Measurements from ENCODE around the gene MYDGF. TPM values are rescaled to one million over a fixed set of nuclear protein-coding genes. Genes with fewer than 3 reads are reported as not detected.

The MYDGF gene
- total and polyA plus RNA-seq, 2 of the 13 experiments (the other 11 are each of a cell fraction or from before 2014, with no cell fraction given) = 116 to 198 TPM

DNA sequence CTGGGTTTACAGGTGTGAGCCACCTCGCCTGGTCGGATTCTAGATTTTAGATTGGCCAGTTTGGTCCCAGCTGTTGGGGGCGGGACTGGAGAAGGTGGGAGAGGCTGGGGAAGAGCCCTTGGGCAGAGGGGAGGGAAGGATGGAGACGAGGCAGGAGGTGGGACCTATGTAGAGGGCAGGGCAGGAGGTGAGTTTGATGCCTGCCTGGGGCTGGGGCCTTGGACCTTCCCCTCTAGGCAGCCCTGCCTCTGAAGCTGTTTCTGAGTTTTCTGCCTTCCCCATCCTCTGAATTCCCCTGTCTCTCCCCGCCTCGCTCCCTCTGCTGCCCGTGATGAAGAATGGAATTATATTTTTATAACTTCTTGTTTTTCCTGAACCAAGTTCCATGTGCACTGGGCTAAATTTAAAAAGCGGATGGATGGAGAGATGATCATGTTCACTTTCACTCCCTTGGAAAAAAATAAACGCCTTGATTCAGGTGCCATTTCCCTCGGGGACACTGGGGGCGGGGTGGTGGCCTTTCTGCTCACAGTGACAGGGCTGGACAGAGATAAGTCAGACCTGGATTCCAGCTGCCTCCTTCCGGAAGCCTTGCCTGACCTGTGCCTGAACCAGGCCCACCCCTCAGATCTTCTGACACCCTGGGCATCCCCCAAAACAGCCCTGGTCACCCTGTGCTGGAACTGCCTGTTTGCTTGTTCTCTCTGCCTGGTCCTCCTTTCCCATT, 47.3 kb downstream of the MYDGF start:
- FAIRE-seq (peak; percentile 30), DNase-seq (ENCODE audit: low spot score) (peak; percentile 50), ATAC-seq (peak; percentile 66)
- WGBS (ENCODE audit: low lambda C conversion rate) = 4% methylated on average over 10 of the region's 12 CpGs
- no TSS peak for BruUV-seq (replicated peaks)
- ChIA-PET CTCF (ENCODE audit: low intra/inter-chr PET ratio, low total read pairs) (interaction anchor here (1.5 kb wide), 1 partner anchor 47 kb away, joined by 4 read pairs; no protein-coding TSS in a partner anchor), POLR2A (interaction anchor here (1.6 to 2.7 kb wide), 2 partner anchors 11 to 39 kb away, joined by 9 read pairs; no protein-coding TSS in a partner anchor)
- in situ Hi-C loops (cut with HindIII; ENCODE audit: extremely low pct_ligation_motif_present, low pct_unique_long_range_greater_than_20kb) (no loop called here), intact Hi-C loops (cut with micrococcal nuclease; ENCODE audit: unreplicated experiment) (loop anchor here (5.0 kb wide), 1 partner anchor 36 kb away; no protein-coding TSS in a partner anchor)
- H3K4me3 ChIP-seq (replicated peaks in 1 of 3; ENCODE audit: insufficient read depth in 1 of 3, low read depth in 2 of 3, low read length in 3 of 3) = peak overlapping the region in 2 of 3 experiments; percentile 28 to 42; a peak in 3 of 6 replicates
- peak overlapping the region; percentile 69 for H3K27ac ChIP-seq (ENCODE audit: extremely low read length, insufficient read depth, low read length)
- H3K4me1 ChIP-seq (ENCODE audit: insufficient read depth, low read length) = peaks cover 49% of the 10 kb centered on the region
- H3K9me3 ChIP-seq (ENCODE audit: low read length) = no peaks in the 10 kb centered on the region
- 0 out of 5 replicates have a peak, but pooled peaks cover 0 to 5% of the 10 kb centered on the region in 2 experiments for H3K27me3 ChIP-seq (ENCODE audit: control insufficient read depth in 1 of 2, insufficient read depth in 2 of 2, low read length in 2 of 2)
- H3K9ac ChIP-seq (ENCODE audit: insufficient read depth, low read depth, low read length) = peak overlapping the region; percentile 26; the same call in 1 of the 2 replicates
- peak overlapping the region; percentile 74 for H3K4me2 ChIP-seq (ENCODE audit: low read depth, low read length)
- H2AFZ ChIP-seq (ENCODE audit: low read length) = no peak overlapping the region
- no peaks in the 10 kb centered on the region for H3K36me3 ChIP-seq (replicated peaks in 1 of 2; ENCODE audit: control insufficient read depth in 1 of 2, insufficient read depth in 2 of 2, low read length in 2 of 2)
- no peaks in the 10 kb centered on the region for H3K79me2 ChIP-seq (ENCODE audit: insufficient read depth, low read length)
- no peaks in the 10 kb centered on the region for H4K20me1 ChIP-seq (ENCODE audit: insufficient read depth, low read length)
- TF ChIP-seq NCOA1 (CRISPR knock-in tag; IDR thresholded peaks at IDR 0.05) (no peak), ZNF776 (CRISPR knock-in tag; IDR thresholded peaks at IDR 0.05) (no peak), ZNF773 (CRISPR knock-in tag; IDR thresholded peaks at IDR 0.05; ENCODE audit: borderline replicate concordance) (no peak), TOPORS (CRISPR knock-in tag; IDR thresholded peaks at IDR 0.05) (no peak), ZNF619 (CRISPR knock-in tag; IDR thresholded peaks at IDR 0.05) (no peak), MIER3 (CRISPR knock-in tag; IDR thresholded peaks at IDR 0.05; ENCODE audit: borderline replicate concordance) (no peak), ZNF101 (CRISPR knock-in tag; IDR thresholded peaks at IDR 0.05; ENCODE audit: borderline replicate concordance, low read depth) (no peak), CBX2 (IDR thresholded peaks at IDR 0.05; ENCODE audit: low read depth, low read length) (no peak), CBX2 (CRISPR knock-in tag; IDR thresholded peaks at IDR 0.05; ENCODE audit: low read depth) (no peak)
- TF ChIP-seq, protein P1, sequence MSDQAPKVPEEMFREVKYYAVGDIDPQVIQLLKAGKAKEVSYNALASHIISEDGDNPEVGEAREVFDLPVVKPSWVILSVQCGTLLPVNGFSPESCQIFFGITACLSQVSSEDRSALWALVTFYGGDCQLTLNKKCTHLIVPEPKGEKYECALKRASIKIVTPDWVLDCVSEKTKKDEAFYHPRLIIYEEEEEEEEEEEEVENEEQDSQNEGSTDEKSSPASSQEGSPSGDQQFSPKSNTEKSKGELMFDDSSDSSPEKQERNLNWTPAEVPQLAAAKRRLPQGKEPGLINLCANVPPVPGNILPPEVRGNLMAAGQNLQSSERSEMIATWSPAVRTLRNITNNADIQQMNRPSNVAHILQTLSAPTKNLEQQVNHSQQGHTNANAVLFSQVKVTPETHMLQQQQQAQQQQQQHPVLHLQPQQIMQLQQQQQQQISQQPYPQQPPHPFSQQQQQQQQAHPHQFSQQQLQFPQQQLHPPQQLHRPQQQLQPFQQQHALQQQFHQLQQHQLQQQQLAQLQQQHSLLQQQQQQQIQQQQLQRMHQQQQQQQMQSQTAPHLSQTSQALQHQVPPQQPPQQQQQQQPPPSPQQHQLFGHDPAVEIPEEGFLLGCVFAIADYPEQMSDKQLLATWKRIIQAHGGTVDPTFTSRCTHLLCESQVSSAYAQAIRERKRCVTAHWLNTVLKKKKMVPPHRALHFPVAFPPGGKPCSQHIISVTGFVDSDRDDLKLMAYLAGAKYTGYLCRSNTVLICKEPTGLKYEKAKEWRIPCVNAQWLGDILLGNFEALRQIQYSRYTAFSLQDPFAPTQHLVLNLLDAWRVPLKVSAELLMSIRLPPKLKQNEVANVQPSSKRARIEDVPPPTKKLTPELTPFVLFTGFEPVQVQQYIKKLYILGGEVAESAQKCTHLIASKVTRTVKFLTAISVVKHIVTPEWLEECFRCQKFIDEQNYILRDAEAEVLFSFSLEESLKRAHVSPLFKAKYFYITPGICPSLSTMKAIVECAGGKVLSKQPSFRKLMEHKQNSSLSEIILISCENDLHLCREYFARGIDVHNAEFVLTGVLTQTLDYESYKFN (CRISPR knock-in tag; conservative IDR thresholded peaks at IDR 0.05) = no peak
- TF ChIP-seq, protein P2, sequence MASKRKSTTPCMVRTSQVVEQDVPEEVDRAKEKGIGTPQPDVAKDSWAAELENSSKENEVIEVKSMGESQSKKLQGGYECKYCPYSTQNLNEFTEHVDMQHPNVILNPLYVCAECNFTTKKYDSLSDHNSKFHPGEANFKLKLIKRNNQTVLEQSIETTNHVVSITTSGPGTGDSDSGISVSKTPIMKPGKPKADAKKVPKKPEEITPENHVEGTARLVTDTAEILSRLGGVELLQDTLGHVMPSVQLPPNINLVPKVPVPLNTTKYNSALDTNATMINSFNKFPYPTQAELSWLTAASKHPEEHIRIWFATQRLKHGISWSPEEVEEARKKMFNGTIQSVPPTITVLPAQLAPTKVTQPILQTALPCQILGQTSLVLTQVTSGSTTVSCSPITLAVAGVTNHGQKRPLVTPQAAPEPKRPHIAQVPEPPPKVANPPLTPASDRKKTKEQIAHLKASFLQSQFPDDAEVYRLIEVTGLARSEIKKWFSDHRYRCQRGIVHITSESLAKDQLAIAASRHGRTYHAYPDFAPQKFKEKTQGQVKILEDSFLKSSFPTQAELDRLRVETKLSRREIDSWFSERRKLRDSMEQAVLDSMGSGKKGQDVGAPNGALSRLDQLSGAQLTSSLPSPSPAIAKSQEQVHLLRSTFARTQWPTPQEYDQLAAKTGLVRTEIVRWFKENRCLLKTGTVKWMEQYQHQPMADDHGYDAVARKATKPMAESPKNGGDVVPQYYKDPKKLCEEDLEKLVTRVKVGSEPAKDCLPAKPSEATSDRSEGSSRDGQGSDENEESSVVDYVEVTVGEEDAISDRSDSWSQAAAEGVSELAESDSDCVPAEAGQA (IDR thresholded peaks at IDR 0.05; ENCODE audit: low read depth) = no peak
- TF ChIP-seq, protein P2 (CRISPR knock-in tag; IDR thresholded peaks at IDR 0.05; ENCODE audit: borderline replicate concordance) = no peak
- TF ChIP-seq, protein P3, sequence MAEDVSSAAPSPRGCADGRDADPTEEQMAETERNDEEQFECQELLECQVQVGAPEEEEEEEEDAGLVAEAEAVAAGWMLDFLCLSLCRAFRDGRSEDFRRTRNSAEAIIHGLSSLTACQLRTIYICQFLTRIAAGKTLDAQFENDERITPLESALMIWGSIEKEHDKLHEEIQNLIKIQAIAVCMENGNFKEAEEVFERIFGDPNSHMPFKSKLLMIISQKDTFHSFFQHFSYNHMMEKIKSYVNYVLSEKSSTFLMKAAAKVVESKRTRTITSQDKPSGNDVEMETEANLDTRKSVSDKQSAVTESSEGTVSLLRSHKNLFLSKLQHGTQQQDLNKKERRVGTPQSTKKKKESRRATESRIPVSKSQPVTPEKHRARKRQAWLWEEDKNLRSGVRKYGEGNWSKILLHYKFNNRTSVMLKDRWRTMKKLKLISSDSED (CRISPR knock-in tag; IDR thresholded peaks at IDR 0.05) = no peak

Measured in HepG2 (cell line).